Caco-2 (cell line): ENCODE measurements around the gene ACER3. TPM values are rescaled to one million over a fixed set of nuclear protein-coding genes. Genes with fewer than 3 reads are reported as not detected.

Experiments used
- BruUV-seq: library from RNA; stranded (reverse); fragments of 400-500 nt; replicated peaks from 2 replicates; lab custom pipeline; 2021; lab: Mats Ljungman, UMichigan
- CTCF ChIA-PET: fragments of 300-600 bp; sonication (Branson Sonifier 250); formaldehyde crosslinking; loops from one replicate; lab custom pipeline; 2022; ENCODE audit warnings: antibody characterized with exemption; lab: Charles Lee
- POLR2A ChIA-PET: fragments of 300-600 bp; sonication (Branson Sonifier 250); formaldehyde crosslinking; loops from one replicate; lab custom pipeline; 2022; ENCODE audit warnings: antibody characterized with exemption; lab: Charles Lee
- DNase-seq, 2 experiments: peaks; one replicate each; pipeline versions ENCODE4 v3.0.0 to v3.0.0-alpha.2; 2020 to 2022
- H3K27me3 ChIP-seq: replicated peaks from 2 replicates; pipeline ENCODE4 v1.6.0; 2011; ENCODE audit warnings: low read length; ENCODE audit not compliant: control insufficient read depth, insufficient read depth
- H3K36me3 ChIP-seq: 2 replicates; pipeline ENCODE4 v1.5.1; 2011; ENCODE audit warnings: low read length; ENCODE audit not compliant: control insufficient read depth, insufficient read depth
- H3K4me1 ChIP-seq: fragments of 250-450 bp; sonication (Bioruptor Pico); 2 replicates; pipeline ENCODE4 v1.5.1; 2020; ENCODE audit warnings: mild to moderate bottlenecking
- H3K4me3 ChIP-seq: 2 replicates; pipeline ENCODE4 v1.5.1; 2011; ENCODE audit warnings: low read depth, mild to moderate bottlenecking, control low read depth, low read length
- H3K9me3 ChIP-seq: fragments of 250-450 bp; sonication (Bioruptor Pico); 2 replicates; pipeline ENCODE4 v1.5.1; 2020; ENCODE audit warnings: mild to moderate bottlenecking, moderate library complexity
- H3K27ac Mint-ChIP-seq: one replicate; pipeline ENCODE4 v1.8.0; 2022; ENCODE audit warnings: mixed read lengths; ENCODE audit not compliant: unreplicated experiment
- H3K27me3 Mint-ChIP-seq: one replicate; pipeline ENCODE4 v1.8.0; 2022; ENCODE audit warnings: mixed read lengths; ENCODE audit not compliant: insufficient read depth, unreplicated experiment
- H3K36me3 Mint-ChIP-seq: one replicate; pipeline ENCODE4 v1.8.0; 2022; ENCODE audit warnings: mild to moderate bottlenecking, mixed read lengths; ENCODE audit not compliant: insufficient read depth, unreplicated experiment
- H3K4me1 Mint-ChIP-seq: one replicate; pipeline ENCODE4 v1.8.0; 2022; ENCODE audit warnings: low read depth, mixed read lengths; ENCODE audit not compliant: unreplicated experiment
- H3K4me3 Mint-ChIP-seq: one replicate; pipeline ENCODE4 v1.8.0; 2022; ENCODE audit warnings: mild to moderate bottlenecking, moderate library complexity, mixed read lengths; ENCODE audit not compliant: unreplicated experiment
- H3K9me3 Mint-ChIP-seq: one replicate; pipeline ENCODE4 v1.8.0; 2022; ENCODE audit warnings: mixed read lengths; ENCODE audit not compliant: unreplicated experiment
- intact Hi-C: fragments of 100-400 bp; cut with micrococcal nuclease; formaldehyde crosslinking; loops from one replicate; pipeline ENCODE4 v1.10.0; 2022; ENCODE audit not compliant: unreplicated experiment
- total RNA-seq: library from RNA; stranded (reverse); gene quantifications from 2 replicates; pipeline ENCODE4 v1.2.3, GENCODE V29; 2022
- TF ChIP-seq, protein P1 (sequence below), 2 experiments: fragments of 200-600 bp in 1 of 2; IDR thresholded peaks; 1 replicate in 1 of 2; 2 replicates in 1 of 2; pipeline versions ENCODE4 v1.5.1 to v1.8.0; 2011 to 2022; ENCODE audit warnings: antibody characterized with exemption in 1 of 2, control low read depth in 1 of 2, inconsistent platforms in 1 of 2, low read depth in 1 of 2, low read length in 1 of 2, mild to moderate bottlenecking in 1 of 2, moderate library complexity in 1 of 2; ENCODE audit not compliant: insufficient read depth in 1 of 2, severe bottlenecking in 1 of 2, unreplicated experiment in 1 of 2

Gene ACER3
- total RNA-seq, 1 experiment from 2014 or later: 37.5 TPM

DNA sequence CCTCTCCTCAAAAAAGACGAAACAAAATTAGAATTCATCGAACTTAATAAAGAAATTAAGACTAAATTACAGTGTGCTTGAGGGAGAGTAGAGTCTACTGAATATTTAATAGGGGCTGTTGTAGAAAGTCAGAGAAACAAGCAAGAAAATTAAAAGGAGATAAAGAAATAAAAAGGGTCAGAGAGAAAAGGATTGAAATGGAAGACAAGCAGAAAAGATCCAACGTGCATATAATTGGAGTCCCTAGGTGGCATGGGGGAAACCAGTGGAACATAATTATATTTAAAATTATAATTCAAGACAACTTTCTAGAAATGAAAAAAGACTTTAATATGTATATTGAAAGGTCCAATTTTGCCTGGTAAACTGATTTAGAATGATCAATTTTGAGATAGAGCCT, 74.3 kb downstream of the ACER3 start:
- intact Hi-C loops: no loop called here

DNA sequence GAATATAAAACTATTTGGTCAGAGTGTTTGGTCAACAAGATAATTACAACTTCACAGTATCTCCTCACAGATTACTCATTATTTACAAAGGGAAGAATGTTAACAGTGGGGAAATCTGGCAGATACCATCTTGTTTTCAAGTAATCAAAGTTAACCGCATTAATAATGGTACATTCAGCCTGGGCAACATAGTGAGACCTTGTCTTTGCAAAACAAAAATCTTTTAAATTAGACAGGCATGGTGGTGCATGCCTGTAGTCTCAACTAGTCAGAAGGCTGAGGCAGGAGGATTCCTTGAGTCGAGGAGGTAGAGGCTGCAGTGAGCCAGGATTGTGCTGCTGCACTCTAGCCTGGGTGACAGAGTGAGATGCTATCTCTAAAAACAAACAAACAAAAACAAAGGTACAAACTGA, 78.5 kb downstream of the ACER3 start:
- intact Hi-C loops: loop anchor here (1.0 to 2.0 kb wide), 2 partner anchors 24 to 97 kb away; no protein-coding TSS in a partner anchor
- ChIA-PET CTCF (no interaction called here), POLR2A (no interaction called here)
- no peak overlapping the region for H3K4me3 Mint-ChIP-seq
- TF ChIP-seq, protein P1, sequence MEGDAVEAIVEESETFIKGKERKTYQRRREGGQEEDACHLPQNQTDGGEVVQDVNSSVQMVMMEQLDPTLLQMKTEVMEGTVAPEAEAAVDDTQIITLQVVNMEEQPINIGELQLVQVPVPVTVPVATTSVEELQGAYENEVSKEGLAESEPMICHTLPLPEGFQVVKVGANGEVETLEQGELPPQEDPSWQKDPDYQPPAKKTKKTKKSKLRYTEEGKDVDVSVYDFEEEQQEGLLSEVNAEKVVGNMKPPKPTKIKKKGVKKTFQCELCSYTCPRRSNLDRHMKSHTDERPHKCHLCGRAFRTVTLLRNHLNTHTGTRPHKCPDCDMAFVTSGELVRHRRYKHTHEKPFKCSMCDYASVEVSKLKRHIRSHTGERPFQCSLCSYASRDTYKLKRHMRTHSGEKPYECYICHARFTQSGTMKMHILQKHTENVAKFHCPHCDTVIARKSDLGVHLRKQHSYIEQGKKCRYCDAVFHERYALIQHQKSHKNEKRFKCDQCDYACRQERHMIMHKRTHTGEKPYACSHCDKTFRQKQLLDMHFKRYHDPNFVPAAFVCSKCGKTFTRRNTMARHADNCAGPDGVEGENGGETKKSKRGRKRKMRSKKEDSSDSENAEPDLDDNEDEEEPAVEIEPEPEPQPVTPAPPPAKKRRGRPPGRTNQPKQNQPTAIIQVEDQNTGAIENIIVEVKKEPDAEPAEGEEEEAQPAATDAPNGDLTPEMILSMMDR (IDR thresholded peaks at IDR 0.05; ENCODE audit: insufficient read depth in 1 of 2, low read depth in 1 of 2, low read length in 1 of 2, severe bottlenecking in 1 of 2, unreplicated experiment in 1 of 2): no peak
- H3K9me3 Mint-ChIP-seq: peaks cover 38% of the 10 kb centered on the region
- Histone ChIP-seq H3K27me3 (no peaks in the 10 kb centered on the region), H3K9me3 (peaks cover 20% of the 10 kb centered on the region), H3K4me1 (peaks cover 9% of the 10 kb centered on the region), H3K4me3 (no peak overlapping the region), H3K36me3 (peaks cover 3% of the 10 kb centered on the region; the same call in 1 of the 2 replicates)
- no TSS peak for BruUV-seq
- no peak overlapping the region for H3K27ac Mint-ChIP-seq
- no peak for DNase-seq
- no peaks in the 10 kb centered on the region for H3K27me3 Mint-ChIP-seq
- H3K36me3 Mint-ChIP-seq: peaks cover 16% of the 10 kb centered on the region
- peaks cover 30% of the 10 kb centered on the region for H3K4me1 Mint-ChIP-seq

More for the DNA sequence above, 74.3 kb downstream of the ACER3 start:
- peaks cover 22% of the 10 kb centered on the region for H3K9me3 Mint-ChIP-seq
- ChIA-PET POLR2A (no interaction called here), CTCF (no interaction called here)
- H3K9me3 ChIP-seq: peaks cover 11% of the 10 kb centered on the region
- no peak overlapping the region for H3K27ac Mint-ChIP-seq
- H3K4me1 ChIP-seq: peaks cover 9% of the 10 kb centered on the region
- TF ChIP-seq, protein P1 (IDR thresholded peaks at IDR 0.05; ENCODE audit: insufficient read depth in 1 of 2, low read depth in 1 of 2, low read length in 1 of 2, severe bottlenecking in 1 of 2, unreplicated experiment in 1 of 2): no peak
- H3K4me1 Mint-ChIP-seq: peaks cover 16% of the 10 kb centered on the region
- H3K27me3 ChIP-seq: no peaks in the 10 kb centered on the region
- H3K4me3 ChIP-seq: no peak overlapping the region
- no TSS peak for BruUV-seq
- H3K4me3 Mint-ChIP-seq: no peak overlapping the region
- no peak for DNase-seq
- no peaks in the 10 kb centered on the region for H3K27me3 Mint-ChIP-seq
- H3K36me3 ChIP-seq: peaks cover 3% of the 10 kb centered on the region; the same call in 1 of the 2 replicates
- H3K36me3 Mint-ChIP-seq: peaks cover 18% of the 10 kb centered on the region

GRCh38 chr11:76944225-76944624, 83.5 kb downstream of the ACER3 start:
- no peaks in the 10 kb centered on the region for H3K27me3 Mint-ChIP-seq
- peaks cover 29% of the 10 kb centered on the region for H3K4me1 Mint-ChIP-seq
- no peak overlapping the region for H3K4me3 ChIP-seq
- ChIA-PET CTCF (no interaction called here), POLR2A (no interaction called here)
- peaks cover 15% of the 10 kb centered on the region for H3K9me3 ChIP-seq
- TF ChIP-seq, protein P1 (IDR thresholded peaks at IDR 0.05; ENCODE audit: insufficient read depth in 1 of 2, low read depth in 1 of 2, low read length in 1 of 2, severe bottlenecking in 1 of 2, unreplicated experiment in 1 of 2): no peak
- no peak overlapping the region for H3K27ac Mint-ChIP-seq
- H3K27me3 ChIP-seq: no peaks in the 10 kb centered on the region
- intact Hi-C loops: no loop called here
- no peak for DNase-seq
- peaks cover 28% of the 10 kb centered on the region for H3K9me3 Mint-ChIP-seq
- no peak overlapping the region for H3K4me3 Mint-ChIP-seq
- no peaks in the 10 kb centered on the region for H3K36me3 Mint-ChIP-seq
- no TSS peak for BruUV-seq
- H3K36me3 ChIP-seq: no peaks in the 10 kb centered on the region
- H3K4me1 ChIP-seq: peaks cover 13% of the 10 kb centered on the region
